ENCODE results near the gene S100A16.
"Not testable (repeated sequence)": the region's sequence is repeated elsewhere in the genome, so short reads cannot be mapped to it uniquely, and the experiment has no call there.

The S100A16 gene

GRCh38 chr1:153586347-153586746 is 26.6 kb downstream of the S100A16 start:
- TF ChIP-seq CTCF (IDR thresholded peaks at IDR 0.05; ENCODE audit: insufficient read depth, missing control alignments) = no peak
- DNase-seq (ENCODE audit: insufficient read length, low spot score) = no peak
- FAIRE-seq = peak; percentile 67

- DNase-seq (ENCODE audit: insufficient read length, low spot score) = no peak
- TF ChIP-seq CTCF (IDR thresholded peaks at IDR 0.05; ENCODE audit: insufficient read depth, missing control alignments) = no peak
- peak; percentile 89 for FAIRE-seq
Observed at GRCh38 chr1:153585006-153585405, 27.9 kb downstream of the S100A16 start.

- TF ChIP-seq CTCF (IDR thresholded peaks at IDR 0.05; ENCODE audit: insufficient read depth, missing control alignments) = no peak
- FAIRE-seq (no peak), DNase-seq (ENCODE audit: insufficient read length, low spot score) (no peak)
Observed at GRCh38 chr1:153583976-153584375, 29.0 kb downstream of the S100A16 start.

GRCh38 chr1:153583514-153583913 is 29.4 kb downstream of the S100A16 start:
- DNase-seq (ENCODE audit: insufficient read length, low spot score); FAIRE-seq: not testable (repeated sequence)

GRCh38 chr1:153582836-153583235 is 30.1 kb downstream of the S100A16 start:
- DNase-seq (ENCODE audit: insufficient read length, low spot score); FAIRE-seq: not testable (repeated sequence)

GRCh38 chr1:153578936-153579335 is 34.0 kb downstream of the S100A16 start:
- DNase-seq (ENCODE audit: insufficient read length, low spot score) (no peak), FAIRE-seq (no peak)
- no peak for TF ChIP-seq CTCF (IDR thresholded peaks at IDR 0.05; ENCODE audit: insufficient read depth, missing control alignments)

GRCh38 chr1:153578490-153578889 is 34.4 kb downstream of the S100A16 start:
- DNase-seq (ENCODE audit: insufficient read length, low spot score) = no peak
- peak; percentile 71 for FAIRE-seq
- TF ChIP-seq CTCF (IDR thresholded peaks at IDR 0.05; ENCODE audit: insufficient read depth, missing control alignments) = no peak

GRCh38 chr1:153577624-153578051 is 35.3 kb downstream of the S100A16 start:
- FAIRE-seq (no peak), DNase-seq (ENCODE audit: insufficient read length, low spot score) (no peak)
- no peak for TF ChIP-seq CTCF (IDR thresholded peaks at IDR 0.05; ENCODE audit: insufficient read depth, missing control alignments)

All from D721Med (cell line).